GM19455 (cell line): Measurements from ENCODE around the gene BRICD5.

ENCODE experiments used
- ATAC-seq: cut with Tn5 transposase; IDR thresholded peaks from one replicate; pipeline ENCODE4 v1.9.1; 2021; ENCODE audit not compliant: unreplicated experiment

Gene BRICD5

GRCh38 chr16:2181952-2182351 lies 28.7 kb downstream of the BRICD5 start:
- no peak for ATAC-seq

- no peak for ATAC-seq
Observed at GRCh38 chr16:2180962-2181923, 29.4 kb downstream of the BRICD5 start.

GRCh38 chr16:2180461-2180860 lies 30.2 kb downstream of the BRICD5 start:
- ATAC-seq: no peak

- ATAC-seq: no peak
Observed at GRCh38 chr16:2179576-2179975, 31.1 kb downstream of the BRICD5 start.

- ATAC-seq: no peak
Observed at GRCh38 chr16:2179107-2179501, 31.6 kb downstream of the BRICD5 start.

GRCh38 chr16:2178321-2179106 lies 32.1 kb downstream of the BRICD5 start:
- ATAC-seq: no peak

- ATAC-seq: no peak
Observed at GRCh38 chr16:2177561-2177960, 33.1 kb downstream of the BRICD5 start.

- no peak for ATAC-seq
Observed at GRCh38 chr16:2177101-2177500, 33.6 kb downstream of the BRICD5 start.

GRCh38 chr16:2176047-2176446 lies 34.6 kb downstream of the BRICD5 start:
- no peak for ATAC-seq

GRCh38 chr16:2175454-2175853 lies 35.2 kb downstream of the BRICD5 start:
- no peak for ATAC-seq

- ATAC-seq: no peak
Observed at GRCh38 chr16:2174396-2175131, 36.1 kb downstream of the BRICD5 start.

- ATAC-seq: no peak
Observed at GRCh38 chr16:2173916-2174315, 36.7 kb downstream of the BRICD5 start.

GRCh38 chr16:2173366-2173765 lies 37.3 kb downstream of the BRICD5 start:
- ATAC-seq: no peak

GRCh38 chr16:2172688-2173335 lies 37.9 kb downstream of the BRICD5 start:
- ATAC-seq: no peak

GRCh38 chr16:2171601-2172178 lies 39.0 kb downstream of the BRICD5 start:
- ATAC-seq: no peak

GRCh38 chr16:2170587-2171435 lies 39.9 kb downstream of the BRICD5 start:
- ATAC-seq: no peak

- no peak for ATAC-seq
Observed at GRCh38 chr16:2170080-2170479, 40.6 kb downstream of the BRICD5 start.

GRCh38 chr16:2167068-2167638 lies 43.5 kb downstream of the BRICD5 start:
- ATAC-seq: no peak
